HCT116 (cell line): ENCODE measurements around the gene CREBRF.

Experiments
- ATF3 ChIP-seq: IDR thresholded peaks from 2 replicates; pipeline ENCODE4 v1.6.1; 2012
- CTCF ChIP-seq, 3 experiments: fragments of 200-600 bp in 1 of 3; sonication (generic) in 1 of 3; IDR thresholded peaks in 2 of 3; conservative IDR thresholded peaks in 1 of 3; 2 replicates each; pipeline ENCODE4 v1.5.1; 2012 to 2017; ENCODE audit warnings: low read depth in 2 of 3, low read length in 2 of 3, antibody characterized with exemption in 1 of 3, borderline replicate concordance in 1 of 3, control low read depth in 1 of 3, mild to moderate bottlenecking in 1 of 3, mixed read lengths in 1 of 3, mixed run types in 1 of 3, moderate library complexity in 1 of 3; ENCODE audit not compliant: insufficient read depth in 1 of 3
- EZH2 ChIP-seq: fragments of 200-600 bp; sonication (generic); IDR thresholded peaks from 2 replicates; pipeline ENCODE4 v1.6.1; 2017; ENCODE audit warnings: antibody characterized with exemption, mixed run types
- EZH2phosphoT487 ChIP-seq: fragments of 200-600 bp; IDR thresholded peaks from 2 replicates; pipeline ENCODE4 v1.6.1; 2018; ENCODE audit warnings: antibody characterized with exemption, borderline replicate concordance
- MAX ChIP-seq: IDR thresholded peaks from 2 replicates; pipeline ENCODE4 v1.6.1; 2012
- POLR2A ChIP-seq: IDR thresholded peaks from 2 replicates; pipeline ENCODE4 v1.7.0; 2011; ENCODE audit warnings: borderline replicate concordance; ENCODE audit not compliant: insufficient read depth, insufficient read length; ENCODE audit errors: extremely low read depth
- RAD21 ChIP-seq: IDR thresholded peaks from 2 replicates; pipeline ENCODE4 v1.6.1; 2012; ENCODE audit warnings: low read depth, mild to moderate bottlenecking
- REST ChIP-seq: IDR thresholded peaks from 2 replicates; pipeline ENCODE4 v1.6.1; 2012; ENCODE audit warnings: low read depth
- SP1 ChIP-seq: IDR thresholded peaks from 2 replicates; pipeline ENCODE4 v1.6.1; 2012; ENCODE audit warnings: low read depth
- SRF ChIP-seq: IDR thresholded peaks from 2 replicates; pipeline ENCODE4 v1.6.1; 2012; ENCODE audit warnings: low read depth
- ZNF274 ChIP-seq: fragments of 200-500 bp; sonication (Bioruptor generic); IDR thresholded peaks from 2 replicates; pipeline ENCODE4 v1.6.1; 2014; ENCODE audit warnings: mild to moderate bottlenecking, low read depth, low read length, inconsistent platforms

GRCh38 chr5:173047838-173048105 is 8.4 kb upstream of the CREBRF start:
- no peak for TF ChIP-seq POLR2A
- TF ChIP-seq CTCF (IDR thresholded peaks at IDR 0.05 in 2 of 3, conservative IDR thresholded peaks at IDR 0.05 in 1 of 3; ENCODE audit: borderline replicate concordance in 1 of 3, insufficient read depth in 1 of 3, low read depth in 2 of 3, low read length in 2 of 3), result no peak
- TF ChIP-seq EZH2, result no peak
- no peak for TF ChIP-seq RAD21
- no peak for TF ChIP-seq SRF
- TF ChIP-seq MAX, result no peak
- no peak for TF ChIP-seq SP1
- TF ChIP-seq ATF3, result no peak
- no peak for TF ChIP-seq EZH2phosphoT487
- TF ChIP-seq REST, result no peak
- TF ChIP-seq ZNF274, result no peak
